ENCODE results near the gene DUS1L. TPM values are rescaled to one million over a fixed set of nuclear protein-coding genes. Genes with fewer than 3 reads are reported as not detected.

DUS1L gene
- total RNA-seq, 6 experiments from 2014 or later = 61.8 to 115 (median 89.9) TPM

GRCh38 chr17:82037092-82037888 lies 28.3 kb downstream of the DUS1L start, which contains the start of gene DCXR:
TSS of gene DCXR (minus strand) at chr17:82037697. CDS start at chr17:82037682, 15 bp downstream.
- intact Hi-C loops (cut with DNase I) = loop anchor here (10.0 kb wide), 2 partner anchors 48 to 58 kb away; partner anchors contain the start of gene FASN (in 1 of the 2)
- H3K27ac ChIP-seq = peak within 1 kb of the TSS; percentile 84 to 89 (median 89)

GRCh38 chr17:82036634-82037091 lies 28.9 kb downstream of the DUS1L start:
- peaks cover 0 to 52% (median 18%) of the 10 kb centered on the region in 4 donors for H3K4me1 ChIP-seq
- no CpG with 5 or more reads among the region's 23 CpGs for WGBS (ENCODE audit: insufficient coverage, low coverage, low lambda C conversion rate, missing lambda C conversion rate)
- DNase-seq (no peak), ATAC-seq (no peak)
- intact Hi-C loops (cut with DNase I) = loop anchor here (10.0 kb wide), 2 partner anchors 48 to 58 kb away; partner anchors contain the start of gene FASN (in 1 of the 2)
- peaks cover 0 to 16% (median 0%) of the 10 kb centered on the region in 4 donors for H3K36me3 ChIP-seq
- peak overlapping the region; percentile 84 to 89 (median 89) for H3K27ac ChIP-seq
- H3K4me3 ChIP-seq = peak overlapping the region; percentile 68 to 97 (median 81)
- H3K27me3 ChIP-seq = no peaks in the 10 kb centered on the region
- TF ChIP-seq CTCF (IDR thresholded peaks at IDR 0.05) = no peak
- H3K9me3 ChIP-seq = no peaks in the 10 kb centered on the region

More at GRCh38 chr17:82037092-82037888, 28.3 kb downstream of the DUS1L start, which contains the start of gene DCXR:
- Histone ChIP-seq H3K9me3 (no peaks in the 10 kb centered on the region), H3K4me3 (peak within 1 kb of the TSS; percentile 68 to 97 (median 81)), H3K36me3 (peaks cover 0 to 16% (median 0%) of the 10 kb centered on the region in 4 donors), H3K27me3 (no peaks in the 10 kb centered on the region), H3K4me1 (peaks cover 0 to 48% (median 16%) of the 10 kb centered on the region in 4 donors)
- under 1% methylated on average over 38 of the region's 92 CpGs for WGBS (ENCODE audit: insufficient coverage, low coverage, low lambda C conversion rate, missing lambda C conversion rate)
- peak; percentile 78 to 88 (median 81) for ATAC-seq
- peak; percentile 98 to 99 (median 99) for DNase-seq
- TF ChIP-seq POLR2A (IDR thresholded peaks at IDR 0.05) (peak; percentile 99), CTCF (IDR thresholded peaks at IDR 0.05) (peak; percentile 66 to 92 (median 79))

GRCh38 chr17:82035956-82036633 lies 29.5 kb downstream of the DUS1L start:
- H3K27me3 ChIP-seq = no peaks in the 10 kb centered on the region
- DNase-seq (peak in 1 of 3 donors; percentile 67), ATAC-seq (peak in 1 of 4 donors; percentile 3)
- H3K4me1 ChIP-seq = peaks cover 0 to 50% (median 15%) of the 10 kb centered on the region in 4 donors
- peak overlapping the region; percentile 68 to 97 (median 81) for H3K4me3 ChIP-seq
- H3K36me3 ChIP-seq = peaks cover 0 to 16% (median 0%) of the 10 kb centered on the region in 4 donors
- H3K9me3 ChIP-seq = no peaks in the 10 kb centered on the region
- TF ChIP-seq CTCF (IDR thresholded peaks at IDR 0.05) (no peak), POLR2A (IDR thresholded peaks at IDR 0.05) (no peak)
- H3K27ac ChIP-seq = peak overlapping the region in 1 of 3 donors; percentile 89
- 42% methylated on average over 6 of the region's 20 CpGs for WGBS (ENCODE audit: insufficient coverage, low coverage, low lambda C conversion rate, missing lambda C conversion rate)
- intact Hi-C loops (cut with DNase I) = loop anchor here (10.0 kb wide), 2 partner anchors 49 to 59 kb away; partner anchors contain the start of gene FASN (in 1 of the 2)

GRCh38 chr17:82035488-82035887 lies 30.1 kb downstream of the DUS1L start:
- TF ChIP-seq POLR2A (IDR thresholded peaks at IDR 0.05) (no peak), CTCF (IDR thresholded peaks at IDR 0.05) (no peak)
- WGBS (ENCODE audit: insufficient coverage, low coverage, low lambda C conversion rate, missing lambda C conversion rate) = 37% methylated on average over 7 of the region's 8 CpGs
- no peak for DNase-seq
- no peaks in the 10 kb centered on the region for H3K27me3 ChIP-seq
- ATAC-seq = no peak
- peaks cover 0 to 44% (median 15%) of the 10 kb centered on the region in 4 donors for H3K4me1 ChIP-seq
- intact Hi-C loops (cut with DNase I) = loop anchor here (10.0 kb wide), 2 partner anchors 49 to 59 kb away; partner anchors contain the start of gene FASN (in 1 of the 2)
- H3K4me3 ChIP-seq = peak overlapping the region in 1 of 3 donors; percentile 81
- H3K9me3 ChIP-seq = no peaks in the 10 kb centered on the region
- H3K36me3 ChIP-seq = peaks cover 0 to 16% (median 0%) of the 10 kb centered on the region in 4 donors
- peak overlapping the region in 1 of 3 donors; percentile 89 for H3K27ac ChIP-seq
